Neural progenitor cell (in vitro differentiated cells): Measurements from ENCODE around the gene DEDD. TPM values are rescaled to one million over a fixed set of nuclear protein-coding genes. Genes with fewer than 3 reads are reported as not detected.
A peak's percentile ranks its signal among the peaks of the same experiment; 100 is the strongest.

Experiments used
- DNase-seq: peaks from one replicate; pipeline ENCODE4 v3.0.0-alpha.2; 2016; ENCODE audit warnings: low spot score
- H2AFZ ChIP-seq: fragments of 200-600 bp; sonication (generic); replicated peaks from 2 replicates; pipeline ENCODE4 v1.6.1; 2016; ENCODE audit warnings: antibody characterized with exemption
- H3F3A ChIP-seq: fragments of 200-600 bp; sonication (generic); 2 replicates; pipeline ENCODE4 v1.6.1; 2016; ENCODE audit warnings: antibody characterized with exemption, low read depth
- H3K27ac ChIP-seq: fragments of 200-600 bp; sonication (generic); 2 replicates; pipeline ENCODE4 v1.5.1; 2016; ENCODE audit warnings: mild to moderate bottlenecking
- H3K27me3 ChIP-seq: fragments of 200-600 bp; sonication (generic); 2 replicates; pipeline ENCODE4 v1.6.1; 2016; ENCODE audit warnings: mild to moderate bottlenecking, moderate library complexity
- H3K36me3 ChIP-seq: fragments of 200-600 bp; sonication (generic); 2 replicates; pipeline ENCODE4 v1.5.1; 2016
- H3K4me1 ChIP-seq: fragments of 200-600 bp; sonication (generic); 2 replicates; pipeline ENCODE4 v1.6.1; 2016; ENCODE audit warnings: mixed run types
- H3K4me2 ChIP-seq: fragments of 200-600 bp; sonication (generic); 2 replicates; pipeline ENCODE4 v1.6.1; 2016
- H3K4me3 ChIP-seq: fragments of 200-600 bp; sonication (generic); 2 replicates; pipeline ENCODE4 v1.5.1; 2016
- H3K79me2 ChIP-seq: fragments of 200-600 bp; sonication (generic); 2 replicates; pipeline ENCODE4 v1.6.1; 2016; ENCODE audit warnings: low read depth
- H3K9ac ChIP-seq: fragments of 200-600 bp; sonication (generic); 2 replicates; pipeline ENCODE4 v1.6.1; 2016
- H3K9me3 ChIP-seq: fragments of 200-600 bp; sonication (generic); 2 replicates; pipeline ENCODE4 v1.5.1; 2016; ENCODE audit warnings: low read depth
- H4K20me1 ChIP-seq: fragments of 200-600 bp; sonication (generic); 2 replicates; pipeline ENCODE4 v1.6.1; 2016; ENCODE audit warnings: low read depth
- H3K27ac Mint-ChIP-seq: 3 replicates; pipeline ENCODE4 v1.8.0; 2021; ENCODE audit warnings: mixed read lengths
- H3K27me3 Mint-ChIP-seq: 2 replicates; pipeline ENCODE4 v1.8.0; 2022; ENCODE audit warnings: low read depth, mild to moderate bottlenecking, inconsistent platforms, moderate library complexity, mixed read lengths; ENCODE audit not compliant: insufficient read depth
- H3K36me3 Mint-ChIP-seq: 3 replicates; pipeline ENCODE4 v1.8.0; 2021; ENCODE audit warnings: mixed read lengths
- H3K4me1 Mint-ChIP-seq: 3 replicates; pipeline ENCODE4 v1.8.0; 2021; ENCODE audit warnings: mixed read lengths
- H3K4me3 Mint-ChIP-seq: 3 replicates; pipeline ENCODE4 v1.8.0; 2021; ENCODE audit warnings: mild to moderate bottlenecking, moderate library complexity, mixed read lengths
- H3K9me3 Mint-ChIP-seq: 3 replicates; pipeline ENCODE4 v1.8.0; 2020; ENCODE audit warnings: mixed read lengths
- CTCF ChIP-seq: fragments of 200-600 bp; sonication (generic); IDR thresholded peaks from 2 replicates; pipeline ENCODE4 v1.5.1; 2017; ENCODE audit warnings: antibody characterized with exemption, mild to moderate bottlenecking
- EZH2 ChIP-seq: fragments of 200-600 bp; sonication (generic); IDR thresholded peaks from 2 replicates; pipeline ENCODE4 v1.6.1; 2017; ENCODE audit warnings: antibody characterized with exemption, mild to moderate bottlenecking, moderate library complexity
- EZH2phosphoT487 ChIP-seq: fragments of 200-600 bp; sonication (generic); IDR thresholded peaks from 2 replicates; pipeline ENCODE4 v1.6.1; 2017; ENCODE audit warnings: antibody characterized with exemption
- total RNA-seq: library from RNA; depleted of rRNA; stranded (reverse); fragments of >200 nt; gene quantifications from 2 replicates; pipeline ENCODE4 v1.2.3, GENCODE V29; 2015; ENCODE audit warnings: low replicate concordance

Gene DEDD
- total RNA-seq, 1 donor from 2014 or later, result 29.7 TPM

- TF ChIP-seq CTCF (no peak), EZH2 (no peak), EZH2phosphoT487 (no peak)
Measured at GRCh38 chr1:161157867-161158266, 25.4 kb upstream of the DEDD start.

DNA sequence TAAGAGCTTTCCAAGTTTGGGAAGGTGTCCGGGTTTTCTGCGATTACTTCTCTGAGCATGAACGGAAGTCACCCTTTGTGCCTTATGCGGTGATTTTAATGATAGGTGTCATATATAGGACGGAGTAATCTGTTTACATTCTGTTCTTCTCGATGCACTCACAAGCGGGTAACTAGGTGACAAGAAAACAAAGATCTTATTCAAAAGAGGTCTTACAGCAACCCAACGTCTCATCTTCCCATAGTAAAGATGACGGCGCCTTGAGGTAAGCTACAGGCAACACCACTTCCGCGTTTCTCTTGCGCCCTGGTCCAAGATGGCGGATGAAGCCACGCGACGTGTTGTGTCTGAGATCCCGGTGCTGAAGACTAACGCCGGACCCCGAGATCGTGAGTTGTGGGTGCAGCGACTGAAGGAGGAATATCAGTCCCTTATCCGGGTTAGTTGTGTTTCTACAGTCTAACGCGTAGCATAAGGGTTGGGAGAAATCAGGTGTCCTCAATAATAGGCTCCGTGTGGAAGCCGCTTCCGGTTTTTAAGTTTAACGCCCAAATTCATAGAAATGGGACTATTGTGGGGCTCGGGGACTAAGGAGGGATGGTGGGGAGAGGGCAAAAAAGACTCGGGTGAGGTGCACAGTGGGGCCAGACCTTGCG is 21.3 kb upstream of the DEDD start, which contains the start of gene UFC1:
TSS of gene UFC1 (plus strand) at position 297 of the 656 bp plus-strand sequence. CDS start at position 317, 20 bp downstream.
- peaks cover 23% of the 10 kb centered on the region for H3K4me1 Mint-ChIP-seq
- H2AFZ ChIP-seq, result peak within 1 kb of the TSS; percentile 96

More at GRCh38 chr1:161157867-161158266, 25.4 kb upstream of the DEDD start:
- H3K27me3 Mint-ChIP-seq, result peaks cover 7% of the 10 kb centered on the region
- H3K4me3 Mint-ChIP-seq, result peak overlapping the region; percentile 95
- peaks cover 16% of the 10 kb centered on the region for H3K36me3 Mint-ChIP-seq
- Histone ChIP-seq H3F3A (peaks cover 21% of the 10 kb centered on the region), H3K9ac (no peak overlapping the region), H3K79me2 (peaks cover 30% of the 10 kb centered on the region), H3K4me1 (peaks cover 6% of the 10 kb centered on the region), H3K27ac (no peak overlapping the region), H3K4me2 (no peak overlapping the region), H3K4me3 (no peak overlapping the region), H4K20me1 (no peaks in the 10 kb centered on the region), H3K9me3 (no peaks in the 10 kb centered on the region), H3K36me3 (no peaks in the 10 kb centered on the region), H2AFZ (no peak overlapping the region), H3K27me3 (no peaks in the 10 kb centered on the region)
- no peak for DNase-seq
- H3K9me3 Mint-ChIP-seq, result no peaks in the 10 kb centered on the region
- H3K27ac Mint-ChIP-seq, result peak overlapping the region; percentile 67
- H3K4me1 Mint-ChIP-seq, result peaks cover 42% of the 10 kb centered on the region

DNA sequence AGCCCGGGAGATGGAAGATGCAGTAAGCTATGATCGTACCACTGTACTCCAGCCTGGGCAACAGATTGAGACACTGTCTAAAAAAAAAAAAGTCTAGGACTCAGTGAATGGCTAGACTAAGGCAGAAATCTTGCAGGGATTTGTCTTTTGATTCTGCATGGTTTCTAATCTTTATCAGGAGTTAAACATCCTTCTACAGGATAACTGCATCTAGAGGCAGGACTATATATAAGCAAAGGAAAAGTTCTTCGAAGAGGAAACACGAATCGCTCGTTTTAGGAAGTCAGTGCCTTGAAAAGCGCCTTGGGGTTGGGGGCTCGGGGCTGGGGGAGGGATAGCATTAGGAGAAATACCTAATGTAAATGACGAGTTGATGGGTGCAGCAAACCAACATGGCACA is 20.7 kb upstream of the DEDD start:
- Histone ChIP-seq H3K27me3 (no peaks in the 10 kb centered on the region), H3F3A (peaks cover 5% of the 10 kb centered on the region), H3K36me3 (no peaks in the 10 kb centered on the region), H3K9ac (peak overlapping the region; percentile 91), H3K4me2 (peak overlapping the region; percentile 84), H2AFZ (peak overlapping the region; percentile 96), H3K79me2 (peaks cover 19% of the 10 kb centered on the region), H3K4me1 (no peaks in the 10 kb centered on the region), H4K20me1 (no peaks in the 10 kb centered on the region), H3K27ac (no peak overlapping the region), H3K9me3 (no peaks in the 10 kb centered on the region), H3K4me3 (peak overlapping the region; percentile 91)
- Mint-ChIP-seq H3K27me3 (peaks cover 3% of the 10 kb centered on the region), H3K4me3 (peak overlapping the region; percentile 99), H3K27ac (peak overlapping the region; percentile 72), H3K9me3 (no peaks in the 10 kb centered on the region), H3K36me3 (peaks cover 5% of the 10 kb centered on the region), H3K4me1 (peaks cover 17% of the 10 kb centered on the region)
- DNase-seq, result no peak
- TF ChIP-seq CTCF (no peak), EZH2phosphoT487 (no peak), EZH2 (no peak)

More for the DNA sequence above, 21.3 kb upstream of the DEDD start, which contains the start of gene UFC1:
- Histone ChIP-seq H3K9ac (peak within 1 kb of the TSS; percentile 91), H3K27me3 (no peaks in the 10 kb centered on the region), H3K27ac (peak within 1 kb of the TSS; percentile 77), H3K4me1 (no peaks in the 10 kb centered on the region), H3K4me3 (peak within 1 kb of the TSS; percentile 91), H3K4me2 (peak within 1 kb of the TSS; percentile 84), H3K9me3 (no peaks in the 10 kb centered on the region), H4K20me1 (no peaks in the 10 kb centered on the region), H3K79me2 (peaks cover 19% of the 10 kb centered on the region), H3K36me3 (no peaks in the 10 kb centered on the region), H3F3A (peaks cover 12% of the 10 kb centered on the region)
- Mint-ChIP-seq H3K27me3 (peaks cover 1% of the 10 kb centered on the region), H3K9me3 (no peaks in the 10 kb centered on the region), H3K36me3 (peaks cover 5% of the 10 kb centered on the region), H3K4me3 (peak within 1 kb of the TSS; percentile 99), H3K27ac (peak within 1 kb of the TSS; percentile 100)
- DNase-seq, result peak; percentile 89
- no peak for TF ChIP-seq EZH2phosphoT487
- TF ChIP-seq EZH2, result no peak
- TF ChIP-seq CTCF, result no peak
